ENCODE data around the gene MYEF2. TPM values are rescaled to one million over a fixed set of nuclear protein-coding genes. Genes with fewer than 3 reads are reported as not detected.

MYEF2 gene
- total and polyA plus RNA-seq, 7 experiments from 2014 or later = 1.4 to 29.1 (median 17.8) TPM

DNA sequence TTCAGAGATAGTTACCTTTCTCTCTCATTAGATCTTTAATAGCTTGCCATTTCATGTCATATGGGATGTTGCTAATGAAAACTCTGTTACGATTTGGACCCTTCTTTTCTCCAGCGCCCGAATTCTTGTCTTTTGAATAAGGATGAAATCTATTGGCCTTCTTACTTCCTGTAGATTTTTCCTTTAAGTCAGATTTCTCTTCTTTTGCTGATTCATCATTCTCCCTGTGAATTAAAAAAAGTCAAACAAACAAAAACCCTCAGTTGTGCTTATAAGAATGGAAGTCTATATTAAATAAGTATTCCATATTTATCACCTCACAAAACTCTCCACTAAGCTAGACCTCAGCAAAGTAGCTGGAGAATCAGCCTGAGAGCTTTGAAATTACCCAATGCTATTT, 9.5 kb downstream of the MYEF2 start:
- POLR2A ChIA-PET = no interaction called here
- H3K4me3 Mint-ChIP-seq = no peak overlapping the region
- CTCF ChIA-PET = no interaction called here
- no peak overlapping the region for H3K27ac Mint-ChIP-seq
- peaks cover 0 to 6% (median 0%) of the 10 kb centered on the region in 7 donors for H3K4me1 Mint-ChIP-seq
- no peaks in the 10 kb centered on the region for H3K27me3 Mint-ChIP-seq
- peaks cover 0 to 19% (median 17%) of the 10 kb centered on the region in 5 donors for H3K36me3 Mint-ChIP-seq
- peaks cover 0 to 14% (median 3%) of the 10 kb centered on the region in 11 donors for H3K9me3 Mint-ChIP-seq
- ATAC-seq (no peak), DNase-seq (no peak)
- H3K4me1 ChIP-seq (ENCODE audit: control insufficient read depth in 2 of 2, insufficient read depth in 2 of 2, low read length in 2 of 2) = no peaks in the 10 kb centered on the region
- H3K27ac ChIP-seq (ENCODE audit: low read depth, low read length) = no peak overlapping the region
- no peaks in the 10 kb centered on the region for H3K9me3 ChIP-seq (ENCODE audit: control insufficient read depth in 2 of 3, low read length in 3 of 3)
- no peaks in the 10 kb centered on the region for H3K36me3 ChIP-seq (ENCODE audit: control insufficient read depth in 2 of 3, insufficient read depth in 3 of 3, low read length in 3 of 3)
- H3K4me3 ChIP-seq (ENCODE audit: low read length) = no peak overlapping the region
- no peaks in the 10 kb centered on the region for H3K27me3 ChIP-seq (ENCODE audit: control insufficient read depth in 2 of 2, insufficient read depth in 2 of 2, low read length in 2 of 2)
- intact Hi-C loops (cut with micrococcal nuclease) = no loop called here

DNA sequence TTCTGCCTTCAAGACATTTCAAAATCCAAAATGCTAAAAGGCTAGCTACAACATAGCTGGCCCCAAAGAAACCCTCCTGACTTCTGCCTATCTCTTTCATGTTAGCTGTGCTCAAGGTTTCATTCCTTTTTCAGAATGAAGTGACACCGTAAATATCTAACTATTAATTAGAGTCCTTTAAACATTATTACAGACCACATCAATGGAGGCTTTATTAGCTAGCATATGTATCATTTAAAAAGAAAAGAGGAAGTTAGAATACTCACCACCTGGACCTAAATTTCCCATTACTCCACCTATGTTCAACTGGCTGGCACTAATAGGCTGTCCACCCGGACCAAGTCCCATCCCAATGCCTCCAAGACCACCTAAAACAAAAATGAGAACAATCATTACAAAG, 24.6 kb downstream of the MYEF2 start:
- Mint-ChIP-seq H3K9me3 (peaks cover 0 to 1% (median 0%) of the 10 kb centered on the region in 11 donors), H3K4me3 (no peak overlapping the region), H3K36me3 (peaks cover 6 to 26% (median 14%) of the 10 kb centered on the region in 5 donors), H3K4me1 (no peaks in the 10 kb centered on the region), H3K27ac (no peak overlapping the region), H3K27me3 (no peaks in the 10 kb centered on the region)
- no peaks in the 10 kb centered on the region for H3K4me1 ChIP-seq (ENCODE audit: control insufficient read depth in 2 of 2, insufficient read depth in 2 of 2, low read length in 2 of 2)
- no peak overlapping the region for H3K27ac ChIP-seq (ENCODE audit: low read depth, low read length)
- H3K9me3 ChIP-seq (ENCODE audit: control insufficient read depth in 2 of 3, low read length in 3 of 3) = no peaks in the 10 kb centered on the region
- ChIA-PET POLR2A (no interaction called here), CTCF (no interaction called here)
- no peak for DNase-seq
- no peak for ATAC-seq
- intact Hi-C loops (cut with micrococcal nuclease) = no loop called here
- no peak overlapping the region for H3K4me3 ChIP-seq (ENCODE audit: low read length)
- H3K27me3 ChIP-seq (ENCODE audit: control insufficient read depth in 2 of 2, insufficient read depth in 2 of 2, low read length in 2 of 2) = no peaks in the 10 kb centered on the region
- no peaks in the 10 kb centered on the region for H3K36me3 ChIP-seq (ENCODE audit: control insufficient read depth in 2 of 3, insufficient read depth in 3 of 3, low read length in 3 of 3)

DNA sequence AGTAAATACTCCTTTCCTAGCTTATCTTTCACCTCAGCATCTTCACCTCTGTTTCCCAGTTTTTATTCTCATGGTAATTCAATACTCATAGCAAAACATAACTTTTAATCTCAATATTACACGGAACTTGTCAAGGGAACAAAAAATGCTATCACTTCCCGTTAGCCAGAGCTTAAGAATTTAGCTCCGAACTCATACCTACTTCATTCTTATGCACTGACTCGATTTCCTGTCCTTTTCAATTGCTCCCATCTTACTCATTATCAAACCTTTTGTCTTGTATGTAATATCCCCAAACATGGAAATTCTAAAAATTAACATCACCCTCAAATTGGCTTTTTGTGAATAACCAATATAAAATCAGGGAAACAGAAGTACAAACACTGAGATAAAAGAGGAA, 28.2 kb downstream of the MYEF2 start:
- Mint-ChIP-seq H3K4me1 (peaks cover 0 to 2% (median 0%) of the 10 kb centered on the region in 7 donors), H3K9me3 (peaks cover 0 to 1% (median 0%) of the 10 kb centered on the region in 11 donors), H3K36me3 (peaks cover 5 to 26% (median 12%) of the 10 kb centered on the region in 5 donors), H3K27me3 (no peaks in the 10 kb centered on the region), H3K4me3 (no peak overlapping the region), H3K27ac (no peak overlapping the region)
- H3K27me3 ChIP-seq (ENCODE audit: control insufficient read depth in 2 of 2, insufficient read depth in 2 of 2, low read length in 2 of 2) = no peaks in the 10 kb centered on the region
- no peaks in the 10 kb centered on the region for H3K36me3 ChIP-seq (ENCODE audit: control insufficient read depth in 2 of 3, insufficient read depth in 3 of 3, low read length in 3 of 3)
- no peak for DNase-seq
- H3K4me3 ChIP-seq (ENCODE audit: low read length) = no peak overlapping the region
- no peak overlapping the region for H3K27ac ChIP-seq (ENCODE audit: low read depth, low read length)
- ChIA-PET CTCF (no interaction called here), POLR2A (no interaction called here)
- H3K4me1 ChIP-seq (ENCODE audit: control insufficient read depth in 2 of 2, insufficient read depth in 2 of 2, low read length in 2 of 2) = no peaks in the 10 kb centered on the region
- H3K9me3 ChIP-seq (ENCODE audit: control insufficient read depth in 2 of 3, low read length in 3 of 3) = no peaks in the 10 kb centered on the region
- no peak for ATAC-seq
- intact Hi-C loops (cut with micrococcal nuclease) = no loop called here

DNA sequence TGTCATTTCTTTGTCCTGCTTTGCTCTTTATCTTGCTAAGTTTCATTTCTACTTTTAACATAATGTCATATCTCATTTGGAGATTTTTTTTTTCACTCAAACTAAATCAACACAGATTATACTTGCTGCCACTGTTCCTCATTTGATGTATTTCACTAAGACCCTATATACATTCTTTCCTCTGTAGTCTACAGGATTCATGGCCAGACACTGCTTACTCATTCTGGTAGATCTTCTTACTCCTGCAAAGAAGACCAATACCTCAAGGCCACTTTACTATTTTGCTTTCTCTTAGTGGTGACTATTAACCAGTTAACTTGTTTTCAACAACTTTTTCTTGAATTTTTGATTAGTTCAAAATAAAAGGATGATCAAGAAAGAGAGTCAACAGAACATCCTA, 30.7 kb downstream of the MYEF2 start:
- intact Hi-C loops (cut with micrococcal nuclease) = no loop called here
- peaks cover 0 to 20% (median 12%) of the 10 kb centered on the region in 5 donors for H3K36me3 Mint-ChIP-seq
- no peak overlapping the region for H3K27ac ChIP-seq (ENCODE audit: low read depth, low read length)
- no peak overlapping the region for H3K4me3 Mint-ChIP-seq
- H3K4me1 ChIP-seq (ENCODE audit: control insufficient read depth in 2 of 2, insufficient read depth in 2 of 2, low read length in 2 of 2) = no peaks in the 10 kb centered on the region
- no peaks in the 10 kb centered on the region for H3K9me3 ChIP-seq (ENCODE audit: control insufficient read depth in 2 of 3, low read length in 3 of 3)
- no peaks in the 10 kb centered on the region for H3K36me3 ChIP-seq (ENCODE audit: control insufficient read depth in 2 of 3, insufficient read depth in 3 of 3, low read length in 3 of 3)
- CTCF ChIA-PET = no interaction called here
- POLR2A ChIA-PET = no interaction called here
- peaks cover 0 to 9% (median 0%) of the 10 kb centered on the region in 7 donors for H3K4me1 Mint-ChIP-seq
- H3K4me3 ChIP-seq (ENCODE audit: low read length) = no peak overlapping the region
- peaks cover 0 to 1% (median 0%) of the 10 kb centered on the region in 11 donors for H3K9me3 Mint-ChIP-seq
- no peak for ATAC-seq
- H3K27ac Mint-ChIP-seq = no peak overlapping the region
- H3K27me3 ChIP-seq (ENCODE audit: control insufficient read depth in 2 of 2, insufficient read depth in 2 of 2, low read length in 2 of 2) = no peaks in the 10 kb centered on the region
- no peak for DNase-seq
- H3K27me3 Mint-ChIP-seq = no peaks in the 10 kb centered on the region

DNA sequence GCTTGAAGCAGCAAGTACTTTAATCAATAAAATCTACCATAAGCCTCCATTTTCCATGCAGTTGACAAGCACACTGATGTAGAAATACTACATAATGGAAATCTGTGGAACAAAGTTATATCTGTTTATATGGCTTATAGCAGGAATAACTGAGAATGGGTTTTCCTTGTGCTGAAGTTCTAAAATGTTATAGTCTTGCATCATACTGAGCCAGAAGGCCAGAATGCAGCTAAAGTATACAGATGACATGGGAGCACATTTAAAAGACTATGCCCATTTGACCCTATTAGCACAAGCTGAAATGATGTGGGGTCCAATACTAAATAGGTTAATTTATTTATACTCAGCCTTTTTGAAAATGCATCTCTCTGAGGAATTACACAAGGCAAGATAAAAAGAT, 32.2 kb downstream of the MYEF2 start:
- no peaks in the 10 kb centered on the region for H3K36me3 ChIP-seq (ENCODE audit: control insufficient read depth in 2 of 3, insufficient read depth in 3 of 3, low read length in 3 of 3)
- H3K4me1 ChIP-seq (ENCODE audit: control insufficient read depth in 2 of 2, insufficient read depth in 2 of 2, low read length in 2 of 2) = no peaks in the 10 kb centered on the region
- no peaks in the 10 kb centered on the region for H3K27me3 ChIP-seq (ENCODE audit: control insufficient read depth in 2 of 2, insufficient read depth in 2 of 2, low read length in 2 of 2)
- H3K27ac Mint-ChIP-seq = no peak overlapping the region
- no peak overlapping the region for H3K4me3 Mint-ChIP-seq
- no peak for ATAC-seq
- peaks cover 0 to 14% (median 9%) of the 10 kb centered on the region in 5 donors for H3K36me3 Mint-ChIP-seq
- no peaks in the 10 kb centered on the region for H3K27me3 Mint-ChIP-seq
- CTCF ChIA-PET = no interaction called here
- no peak for DNase-seq
- H3K9me3 ChIP-seq (ENCODE audit: control insufficient read depth in 2 of 3, low read length in 3 of 3) = no peaks in the 10 kb centered on the region
- POLR2A ChIA-PET = no interaction called here
- H3K27ac ChIP-seq (ENCODE audit: low read depth, low read length) = no peak overlapping the region
- H3K4me1 Mint-ChIP-seq = peaks cover 0 to 9% (median 0%) of the 10 kb centered on the region in 7 donors
- no peak overlapping the region for H3K4me3 ChIP-seq (ENCODE audit: low read length)
- intact Hi-C loops (cut with micrococcal nuclease) = no loop called here
- H3K9me3 Mint-ChIP-seq = peaks cover 0 to 1% (median 0%) of the 10 kb centered on the region in 11 donors

DNA sequence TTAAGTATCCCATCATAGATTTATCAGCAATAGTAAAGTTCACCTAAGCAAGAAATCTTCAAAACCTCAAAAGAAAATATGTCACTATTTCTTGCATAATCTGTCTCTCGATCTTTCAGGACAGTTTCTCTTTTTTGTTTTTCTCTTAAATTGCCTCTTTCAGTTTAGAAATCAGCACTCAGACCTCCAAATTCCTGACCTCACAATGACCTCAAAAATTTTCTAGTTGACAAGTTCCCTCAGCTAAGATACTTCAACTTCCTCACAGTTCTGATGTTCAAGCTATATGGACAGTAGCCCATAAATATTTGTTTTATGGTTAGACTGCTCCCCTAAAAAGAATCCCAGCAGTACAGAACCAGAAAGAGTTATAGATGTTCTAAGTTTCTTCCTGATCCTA, 33.2 kb downstream of the MYEF2 start:
- intact Hi-C loops (cut with micrococcal nuclease) = no loop called here
- H3K36me3 Mint-ChIP-seq = peaks cover 0 to 11% (median 9%) of the 10 kb centered on the region in 5 donors
- Histone ChIP-seq H3K4me3 (ENCODE audit: low read length) (no peak overlapping the region), H3K27ac (ENCODE audit: low read depth, low read length) (no peak overlapping the region), H3K9me3 (ENCODE audit: control insufficient read depth in 2 of 3, low read length in 3 of 3) (no peaks in the 10 kb centered on the region), H3K27me3 (ENCODE audit: control insufficient read depth in 2 of 2, insufficient read depth in 2 of 2, low read length in 2 of 2) (no peaks in the 10 kb centered on the region), H3K36me3 (ENCODE audit: control insufficient read depth in 2 of 3, insufficient read depth in 3 of 3, low read length in 3 of 3) (no peaks in the 10 kb centered on the region), H3K4me1 (ENCODE audit: control insufficient read depth in 2 of 2, insufficient read depth in 2 of 2, low read length in 2 of 2) (no peaks in the 10 kb centered on the region)
- ChIA-PET CTCF (no interaction called here), POLR2A (no interaction called here)
- ATAC-seq (no peak), DNase-seq (no peak)
- no peak overlapping the region for H3K27ac Mint-ChIP-seq
- H3K4me3 Mint-ChIP-seq = no peak overlapping the region
- H3K9me3 Mint-ChIP-seq = peaks cover 0 to 1% (median 0%) of the 10 kb centered on the region in 11 donors
- peaks cover 0 to 9% (median 0%) of the 10 kb centered on the region in 7 donors for H3K4me1 Mint-ChIP-seq
- H3K27me3 Mint-ChIP-seq = no peaks in the 10 kb centered on the region

DNA sequence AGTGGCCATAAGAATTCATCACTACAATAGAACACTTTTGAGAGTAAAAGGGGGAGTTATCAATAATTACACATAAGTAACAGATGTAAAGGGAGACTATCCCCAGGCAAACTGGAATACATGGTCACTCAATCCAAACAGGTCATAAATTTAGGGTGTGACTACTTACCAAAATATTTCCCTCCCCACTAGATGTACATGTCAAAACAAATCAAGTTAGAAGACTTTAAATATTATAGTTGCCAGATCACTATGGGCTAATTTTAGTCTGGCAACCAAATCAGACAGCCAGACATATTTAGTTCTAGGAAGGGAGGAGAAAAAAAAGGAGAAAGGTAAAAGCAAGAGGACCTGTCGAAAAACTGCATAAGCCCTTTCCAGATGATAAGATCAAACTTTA, 34.2 kb downstream of the MYEF2 start:
- H3K4me1 Mint-ChIP-seq = peaks cover 0 to 9% (median 0%) of the 10 kb centered on the region in 7 donors
- H3K27ac ChIP-seq (ENCODE audit: low read depth, low read length) = no peak overlapping the region
- H3K4me3 ChIP-seq (ENCODE audit: low read length) = no peak overlapping the region
- DNase-seq (no peak), ATAC-seq (no peak)
- ChIA-PET CTCF (no interaction called here), POLR2A (no interaction called here)
- H3K27me3 Mint-ChIP-seq = no peaks in the 10 kb centered on the region
- H3K27ac Mint-ChIP-seq = no peak overlapping the region
- no peaks in the 10 kb centered on the region for H3K9me3 ChIP-seq (ENCODE audit: control insufficient read depth in 2 of 3, low read length in 3 of 3)
- no peaks in the 10 kb centered on the region for H3K36me3 ChIP-seq (ENCODE audit: control insufficient read depth in 2 of 3, insufficient read depth in 3 of 3, low read length in 3 of 3)
- intact Hi-C loops (cut with micrococcal nuclease) = no loop called here
- peaks cover 0 to 8% (median 5%) of the 10 kb centered on the region in 5 donors for H3K36me3 Mint-ChIP-seq
- H3K4me3 Mint-ChIP-seq = no peak overlapping the region
- no peaks in the 10 kb centered on the region for H3K9me3 Mint-ChIP-seq
- no peaks in the 10 kb centered on the region for H3K4me1 ChIP-seq (ENCODE audit: control insufficient read depth in 2 of 2, insufficient read depth in 2 of 2, low read length in 2 of 2)
- no peaks in the 10 kb centered on the region for H3K27me3 ChIP-seq (ENCODE audit: control insufficient read depth in 2 of 2, insufficient read depth in 2 of 2, low read length in 2 of 2)
